ENCODE data around the gene TCF15. TPM values are rescaled to one million over a fixed set of nuclear protein-coding genes. Genes with fewer than 3 reads are reported as not detected.
A peak's percentile ranks its signal among the peaks of the same experiment; 100 is the strongest.

Gene TCF15
- total RNA-seq, 1 experiment from 2014 or later = 0.40 TPM

DNA sequence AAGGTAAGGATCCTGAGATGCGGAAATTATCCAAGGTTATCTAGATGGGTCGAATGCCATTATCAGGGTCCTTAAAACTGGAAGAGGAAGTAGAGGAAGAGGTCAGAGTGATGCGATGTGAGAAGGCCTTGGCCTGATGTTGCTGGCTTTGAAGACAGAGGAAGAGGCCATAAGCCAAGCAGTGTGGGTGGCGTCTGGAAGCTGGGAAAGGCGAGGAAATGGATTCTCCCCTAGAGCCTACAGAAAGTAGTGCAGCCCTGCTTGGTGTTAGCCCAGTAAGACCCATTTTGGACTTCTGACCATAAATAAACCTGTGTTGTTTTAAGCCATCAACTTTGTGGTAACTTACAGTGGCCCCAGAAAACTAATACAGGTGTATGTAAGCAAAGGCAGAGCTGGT lies 40.8 kb upstream of the TCF15 start:
- no peak for TF ChIP-seq EZH2 (IDR thresholded peaks at IDR 0.05; ENCODE audit: low read length, unreplicated experiment)
- no peak for TF ChIP-seq EZH2phosphoT487 (IDR thresholded peaks at IDR 0.05; ENCODE audit: borderline replicate concordance, low read length)
- TF ChIP-seq, protein P1, sequence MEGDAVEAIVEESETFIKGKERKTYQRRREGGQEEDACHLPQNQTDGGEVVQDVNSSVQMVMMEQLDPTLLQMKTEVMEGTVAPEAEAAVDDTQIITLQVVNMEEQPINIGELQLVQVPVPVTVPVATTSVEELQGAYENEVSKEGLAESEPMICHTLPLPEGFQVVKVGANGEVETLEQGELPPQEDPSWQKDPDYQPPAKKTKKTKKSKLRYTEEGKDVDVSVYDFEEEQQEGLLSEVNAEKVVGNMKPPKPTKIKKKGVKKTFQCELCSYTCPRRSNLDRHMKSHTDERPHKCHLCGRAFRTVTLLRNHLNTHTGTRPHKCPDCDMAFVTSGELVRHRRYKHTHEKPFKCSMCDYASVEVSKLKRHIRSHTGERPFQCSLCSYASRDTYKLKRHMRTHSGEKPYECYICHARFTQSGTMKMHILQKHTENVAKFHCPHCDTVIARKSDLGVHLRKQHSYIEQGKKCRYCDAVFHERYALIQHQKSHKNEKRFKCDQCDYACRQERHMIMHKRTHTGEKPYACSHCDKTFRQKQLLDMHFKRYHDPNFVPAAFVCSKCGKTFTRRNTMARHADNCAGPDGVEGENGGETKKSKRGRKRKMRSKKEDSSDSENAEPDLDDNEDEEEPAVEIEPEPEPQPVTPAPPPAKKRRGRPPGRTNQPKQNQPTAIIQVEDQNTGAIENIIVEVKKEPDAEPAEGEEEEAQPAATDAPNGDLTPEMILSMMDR (conservative IDR thresholded peaks at IDR 0.05; ENCODE audit: low read depth, low read length) = peak; percentile 24; the same call in 1 of the 2 replicates
- no TSS peak for BruUV-seq (replicated peaks)
- H4K20me1 ChIP-seq (ENCODE audit: low read length) = peaks cover 44% of the 10 kb centered on the region
- ChIA-PET POLR2A (ENCODE audit: unreplicated experiment) (no interaction called here), CTCF (no interaction called here)
- peak overlapping the region; percentile 91; the same call in 1 of the 2 replicates for H3K4me2 ChIP-seq (ENCODE audit: low read length)
- ATAC-seq (no peak), DNase-seq (no peak)
- no peak overlapping the region for H3K27ac ChIP-seq (ENCODE audit: low read length)
- peaks cover 12% of the 10 kb centered on the region for H3K4me1 ChIP-seq (ENCODE audit: insufficient read depth, low read length)
- H3K79me2 ChIP-seq (ENCODE audit: low read length) = peaks cover 55% of the 10 kb centered on the region
- H3K9ac ChIP-seq (ENCODE audit: low read length) = no peak overlapping the region
- intact Hi-C loops (cut with micrococcal nuclease) = loop anchor here (10.0 kb wide), 1 partner anchor 84 kb away; no protein-coding TSS in a partner anchor
- no peaks in the 10 kb centered on the region for H3F3A ChIP-seq (ENCODE audit: low read length, unreplicated experiment)
- no peaks in the 10 kb centered on the region for H3K27me3 ChIP-seq (ENCODE audit: low read length)
- H3K9me2 ChIP-seq (replicated peaks; ENCODE audit: low read length) = no peaks in the 10 kb centered on the region
- peaks cover 34% of the 10 kb centered on the region for H3K36me3 ChIP-seq (ENCODE audit: low read depth, low read length)
- no peaks in the 10 kb centered on the region for H3K9me3 ChIP-seq (ENCODE audit: low read length)
- H2AFZ ChIP-seq (ENCODE audit: low read length) = no peak overlapping the region
- no peak overlapping the region for H3K4me3 ChIP-seq (ENCODE audit: low read length)

DNA sequence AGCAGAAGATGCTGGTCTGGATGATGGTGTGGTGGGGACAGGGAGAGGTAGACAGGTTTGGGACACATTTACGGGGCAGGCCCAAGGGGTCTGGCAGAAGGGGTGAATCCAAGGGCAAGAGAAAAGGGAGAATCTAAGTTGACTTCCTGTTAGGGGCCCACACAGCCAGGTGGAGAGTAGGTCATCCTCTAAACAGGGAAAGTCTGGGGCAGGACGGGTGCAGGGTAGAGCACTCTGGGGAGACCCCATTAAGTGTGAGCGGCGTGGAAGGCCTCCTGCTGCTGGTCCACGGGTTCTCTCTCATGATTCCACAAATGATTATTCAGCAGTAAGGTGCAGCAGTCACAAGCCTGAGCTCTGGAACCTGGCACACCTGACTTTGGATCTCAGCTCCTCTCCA lies 40.2 kb upstream of the TCF15 start:
- Histone ChIP-seq H3K79me2 (ENCODE audit: low read length) (peaks cover 55% of the 10 kb centered on the region), H3K9me3 (ENCODE audit: low read length) (no peaks in the 10 kb centered on the region), H3K4me3 (ENCODE audit: low read length) (no peak overlapping the region), H3K27me3 (ENCODE audit: low read length) (no peaks in the 10 kb centered on the region), H3K9ac (ENCODE audit: low read length) (no peak overlapping the region), H3K36me3 (ENCODE audit: low read depth, low read length) (peaks cover 34% of the 10 kb centered on the region), H2AFZ (ENCODE audit: low read length) (no peak overlapping the region), H3K9me2 (replicated peaks; ENCODE audit: low read length) (no peaks in the 10 kb centered on the region), H3K4me1 (ENCODE audit: insufficient read depth, low read length) (peaks cover 12% of the 10 kb centered on the region), H4K20me1 (ENCODE audit: low read length) (peaks cover 47% of the 10 kb centered on the region), H3K27ac (ENCODE audit: low read length) (no peak overlapping the region), H3F3A (ENCODE audit: low read length, unreplicated experiment) (no peaks in the 10 kb centered on the region), H3K4me2 (ENCODE audit: low read length) (no peak overlapping the region)
- DNase-seq (no peak), ATAC-seq (no peak)
- ChIA-PET CTCF (no interaction called here), POLR2A (ENCODE audit: unreplicated experiment) (no interaction called here)
- TF ChIP-seq, protein P1 (conservative IDR thresholded peaks at IDR 0.05; ENCODE audit: low read depth, low read length) = no peak
- TF ChIP-seq EZH2 (IDR thresholded peaks at IDR 0.05; ENCODE audit: low read length, unreplicated experiment) = no peak
- TF ChIP-seq EZH2phosphoT487 (IDR thresholded peaks at IDR 0.05; ENCODE audit: borderline replicate concordance, low read length) = no peak
- intact Hi-C loops (cut with micrococcal nuclease) = loop anchor here (10.0 kb wide), 1 partner anchor 85 kb away; no protein-coding TSS in a partner anchor
- no TSS peak for BruUV-seq (replicated peaks)

DNA sequence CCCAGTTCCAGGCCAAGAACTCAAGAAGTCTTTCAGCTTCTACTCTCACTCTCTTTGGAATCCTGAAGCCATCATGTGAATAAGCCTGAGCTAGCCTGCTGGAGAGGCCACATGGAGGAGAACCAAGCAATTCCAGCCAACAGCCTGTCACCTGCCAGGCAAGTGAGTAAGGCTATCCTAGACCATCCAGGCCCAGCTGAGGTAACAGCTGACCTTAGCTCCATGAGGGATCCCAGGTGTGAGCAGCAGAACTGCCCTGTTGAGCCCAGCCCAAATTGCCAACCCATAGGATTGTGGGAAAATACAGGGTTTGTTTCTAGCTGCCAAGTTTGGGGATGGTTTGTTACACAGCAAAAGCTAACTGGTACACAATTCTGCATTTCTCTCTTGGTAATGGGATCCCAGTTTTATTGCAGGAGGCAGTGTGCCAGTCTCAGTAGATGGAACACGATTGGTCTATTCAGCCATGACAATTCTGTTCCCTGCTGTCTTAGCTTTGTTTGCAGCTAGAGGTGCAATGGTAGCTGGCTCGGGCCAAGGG lies 37.4 kb upstream of the TCF15 start:
- no peaks in the 10 kb centered on the region for H3K9me2 ChIP-seq (replicated peaks; ENCODE audit: low read length)
- TF ChIP-seq, protein P1 (conservative IDR thresholded peaks at IDR 0.05; ENCODE audit: low read depth, low read length) = no peak
- TF ChIP-seq EZH2 (IDR thresholded peaks at IDR 0.05; ENCODE audit: low read length, unreplicated experiment) (no peak), EZH2phosphoT487 (IDR thresholded peaks at IDR 0.05; ENCODE audit: borderline replicate concordance, low read length) (no peak)
- no peak overlapping the region for H3K9ac ChIP-seq (ENCODE audit: low read length)
- no peak overlapping the region for H3K4me3 ChIP-seq (ENCODE audit: low read length)
- no peak overlapping the region for H2AFZ ChIP-seq (ENCODE audit: low read length)
- peaks cover 7% of the 10 kb centered on the region; the same call in 1 of the 2 replicates for H3K4me1 ChIP-seq (ENCODE audit: insufficient read depth, low read length)
- ATAC-seq (no peak), DNase-seq (no peak)
- POLR2A ChIA-PET (ENCODE audit: unreplicated experiment) = no interaction called here
- peaks cover 34% of the 10 kb centered on the region for H3K36me3 ChIP-seq (ENCODE audit: low read depth, low read length)
- BruUV-seq (replicated peaks) = no TSS peak
- H3K27me3 ChIP-seq (ENCODE audit: low read length) = no peaks in the 10 kb centered on the region
- intact Hi-C loops (cut with micrococcal nuclease) = no loop called here
- peaks cover 47% of the 10 kb centered on the region for H4K20me1 ChIP-seq (ENCODE audit: low read length)
- no peak overlapping the region for H3K4me2 ChIP-seq (ENCODE audit: low read length)
- H3F3A ChIP-seq (ENCODE audit: low read length, unreplicated experiment) = no peaks in the 10 kb centered on the region
- peaks cover 51% of the 10 kb centered on the region for H3K79me2 ChIP-seq (ENCODE audit: low read length)
- H3K27ac ChIP-seq (ENCODE audit: low read length) = no peak overlapping the region
- H3K9me3 ChIP-seq (ENCODE audit: low read length) = no peaks in the 10 kb centered on the region
- CTCF ChIA-PET = interaction anchor here (0.6 kb wide), 2 partner anchors 11 to 92 kb away, joined by 3 read pairs; no protein-coding TSS in a partner anchor
